ENCODE results near the gene COPE. TPM values are rescaled to one million over a fixed set of nuclear protein-coding genes. Genes with fewer than 3 reads are reported as not detected.

Gene COPE
- total and polyA plus RNA-seq, 3 donors from 2014 or later = 343 to 692 (median 490) TPM

GRCh38 chr19:18928018-18928805 is 9.0 kb upstream of the COPE start:
- TF ChIP-seq POLR2A (IDR thresholded peaks at IDR 0.05) (no peak), CTCF (IDR thresholded peaks at IDR 0.05) (no peak)
- 73 to 81% methylated on average over 15 to 26 of the region's 26 CpGs for WGBS, 2 donors
- no peaks in the 10 kb centered on the region for H3K36me3 ChIP-seq (ENCODE audit: low read depth, missing control alignments)
- H3K4me1 ChIP-seq = no peaks in the 10 kb centered on the region
- no peak overlapping the region for H3K27ac ChIP-seq
- H3K9me3 ChIP-seq = no peaks in the 10 kb centered on the region
- H3K4me3 ChIP-seq = no peak overlapping the region
- no peak for DNase-seq
- no peaks in the 10 kb centered on the region for H3K27me3 ChIP-seq
- intact Hi-C loops (cut with DNase I; ENCODE audit: low total_unique reads) = no loop called here

- Histone ChIP-seq H3K36me3 (ENCODE audit: low read depth, missing control alignments) (no peaks in the 10 kb centered on the region), H3K4me3 (no peak overlapping the region), H3K9me3 (no peaks in the 10 kb centered on the region), H3K4me1 (peaks cover 8% of the 10 kb centered on the region), H3K27me3 (no peaks in the 10 kb centered on the region), H3K27ac (no peak overlapping the region)
- intact Hi-C loops (cut with DNase I; ENCODE audit: low total_unique reads) = no loop called here
- 90 to 95% methylated on average over 10 to 15 of the region's 15 CpGs for WGBS, 2 donors
- TF ChIP-seq POLR2A (IDR thresholded peaks at IDR 0.05) (no peak), CTCF (IDR thresholded peaks at IDR 0.05) (no peak)
- DNase-seq = no peak
Observed at GRCh38 chr19:18924684-18925213, 5.6 kb upstream of the COPE start.

GRCh38 chr19:18922228-18922985 is 3.2 kb upstream of the COPE start:
- intact Hi-C loops (cut with DNase I; ENCODE audit: low total_unique reads) = no loop called here
- Histone ChIP-seq H3K9me3 (no peaks in the 10 kb centered on the region), H3K27me3 (no peaks in the 10 kb centered on the region), H3K36me3 (ENCODE audit: low read depth, missing control alignments) (no peaks in the 10 kb centered on the region), H3K27ac (no peak overlapping the region), H3K4me1 (peaks cover 17% of the 10 kb centered on the region), H3K4me3 (no peak overlapping the region)
- no peak for TF ChIP-seq CTCF (IDR thresholded peaks at IDR 0.05)
- no peak for TF ChIP-seq POLR2A (IDR thresholded peaks at IDR 0.05)
- DNase-seq = no peak
- 84% methylated on average over 29 of the region's 29 CpGs; no CpG with 5 or more reads in 1 of the 2 donors for WGBS, 2 donors

- no peak overlapping the region for H3K27ac ChIP-seq
- H3K36me3 ChIP-seq (ENCODE audit: low read depth, missing control alignments) = no peaks in the 10 kb centered on the region
- H3K4me3 ChIP-seq = no peak overlapping the region
- DNase-seq = no peak
- 90 to 97% methylated on average over 6 to 17 of the region's 17 CpGs for WGBS, 2 donors
- peaks cover 20% of the 10 kb centered on the region for H3K4me1 ChIP-seq
- H3K9me3 ChIP-seq = no peaks in the 10 kb centered on the region
- intact Hi-C loops (cut with DNase I; ENCODE audit: low total_unique reads) = no loop called here
- no peaks in the 10 kb centered on the region for H3K27me3 ChIP-seq
- TF ChIP-seq CTCF (IDR thresholded peaks at IDR 0.05) (no peak), POLR2A (IDR thresholded peaks at IDR 0.05) (no peak)
Observed at GRCh38 chr19:18921593-18921992, 2.4 kb upstream of the COPE start.

Data from testis (tissue), 3 donors.